Mucosa of descending colon (tissue), 3 donors: ENCODE results near the gene N4BP2. TPM values are rescaled to one million over a fixed set of nuclear protein-coding genes. Genes with fewer than 3 reads are reported as not detected.

Experiments used
- ATAC-seq: fragments of 200-7000 bp; cut with Tn5 transposase; one replicate; pipeline ENCODE4 v1.9.1; 2020; ENCODE audit warnings: mild to moderate bottlenecking, moderate library complexity
- DNase-seq, 3 donors: peaks; one replicate each; pipeline ENCODE4 v3.0.0-alpha.2; 2020
- H3K36me3 ChIP-seq: fragments of 200-600 bp; one replicate; pipeline ENCODE4 v1.8.0; 2021; ENCODE audit warnings: low read depth, mild to moderate bottlenecking
- H3K4me1 ChIP-seq: fragments of 200-600 bp; one replicate; pipeline ENCODE4 v1.8.0; 2021; ENCODE audit warnings: low read depth, mild to moderate bottlenecking
- H3K4me3 ChIP-seq: fragments of 200-600 bp; one replicate; pipeline ENCODE4 v1.8.0; 2021; ENCODE audit warnings: mild to moderate bottlenecking
- H3K9me3 ChIP-seq: fragments of 200-600 bp; one replicate; pipeline ENCODE4 v1.8.0; 2021; ENCODE audit warnings: mild to moderate bottlenecking
- CTCF ChIP-seq: fragments of 200-600 bp; IDR thresholded peaks from one replicate; pipeline ENCODE4 v1.8.0; 2022; ENCODE audit warnings: antibody characterized with exemption, mild to moderate bottlenecking
- intact Hi-C, 2 donors: fragments of 100-400 bp; cut with DNase I in 1 of 2; cut with micrococcal nuclease in 1 of 2; formaldehyde crosslinking; loops; one replicate each; pipeline versions ENCODE4 v1.11.0 to v1.11.1; 2022; cut with DNase I, micrococcal nuclease
- total RNA-seq, 3 donors: library from RNA; stranded (reverse); fragmentation: NEBNext Ultra II Directional in 2 of 3; extraction: Animal tissue kit (Norgen Biotek cat#: 25700) in 2 of 3; gene quantifications; one replicate each; pipeline versions ENCODE4 v1.2.1 to v1.2.4, GENCODE V29; 2021 to 2023
- donor health status: DM: no; HTN: no; CAD: no; lungs with moderate emphysema.
- donor health status: DM: no; HTN: no; CAD: no.
- donor health status: DM: no; HTN: yes; CAD: no.

The N4BP2 gene
- total RNA-seq, 3 donors from 2014 or later: 6.7 to 11.5 (median 7.2) TPM

GRCh38 chr4:40197879-40198689, 141.4 kb downstream of the N4BP2 start:
- no peak for DNase-seq
- Histone ChIP-seq H3K9me3 (no peaks in the 10 kb centered on the region), H3K4me1 (no peaks in the 10 kb centered on the region), H3K36me3 (no peaks in the 10 kb centered on the region), H3K4me3 (peak overlapping the region; percentile 7)
- ATAC-seq: peak; percentile 7
- intact Hi-C loops: no loop called here
- no peak for TF ChIP-seq CTCF

GRCh38 chr4:40199179-40199670, 142.6 kb downstream of the N4BP2 start:
- DNase-seq (no peak), ATAC-seq (no peak)
- no peak for TF ChIP-seq CTCF
- no peaks in the 10 kb centered on the region for H3K9me3 ChIP-seq
- H3K4me1 ChIP-seq: no peaks in the 10 kb centered on the region
- H3K4me3 ChIP-seq: no peak overlapping the region
- no peaks in the 10 kb centered on the region for H3K36me3 ChIP-seq
- intact Hi-C loops: no loop called here

- Histone ChIP-seq H3K4me1 (peaks cover 2% of the 10 kb centered on the region), H3K9me3 (no peaks in the 10 kb centered on the region), H3K4me3 (no peak overlapping the region), H3K36me3 (no peaks in the 10 kb centered on the region)
- DNase-seq (peak in 2 of 3 donors; percentile 35 to 56), ATAC-seq (peak; percentile 68)
- intact Hi-C loops: no loop called here
- TF ChIP-seq CTCF: no peak
Observed at GRCh38 chr4:40199999-40200874, 143.6 kb downstream of the N4BP2 start.

- peak; percentile 26 for ATAC-seq
- H3K36me3 ChIP-seq: no peaks in the 10 kb centered on the region
- no peak for TF ChIP-seq CTCF
- peaks cover 2% of the 10 kb centered on the region for H3K4me1 ChIP-seq
- no peaks in the 10 kb centered on the region for H3K9me3 ChIP-seq
- no peak overlapping the region for H3K4me3 ChIP-seq
- no peak for DNase-seq
- intact Hi-C loops: no loop called here
Observed at GRCh38 chr4:40200875-40201801, 144.5 kb downstream of the N4BP2 start.

GRCh38 chr4:40201898-40202297, 145.2 kb downstream of the N4BP2 start:
- H3K9me3 ChIP-seq: no peaks in the 10 kb centered on the region
- H3K36me3 ChIP-seq: no peaks in the 10 kb centered on the region
- H3K4me1 ChIP-seq: peaks cover 2% of the 10 kb centered on the region
- intact Hi-C loops: no loop called here
- TF ChIP-seq CTCF: no peak
- no peak for DNase-seq
- H3K4me3 ChIP-seq: no peak overlapping the region
- no peak for ATAC-seq
